Neural crest cell (in vitro differentiated cells): ENCODE measurements around the gene HIF3A. TPM values are rescaled to one million over a fixed set of nuclear protein-coding genes. Genes with fewer than 3 reads are reported as not detected.
A peak's percentile ranks its signal among the peaks of the same experiment; 100 is the strongest.

Source experiments
- DNase-seq: peaks from one replicate; pipeline ENCODE4 v3.0.0; 2021; ENCODE audit warnings: low read depth, mixed read lengths, low spot score
- H3K27ac Mint-ChIP-seq: one replicate; pipeline ENCODE4 v1.8.0; 2021; ENCODE audit warnings: mild to moderate bottlenecking, mixed read lengths; ENCODE audit not compliant: unreplicated experiment
- H3K27me3 Mint-ChIP-seq: 2 replicates; pipeline ENCODE4 v1.8.0; 2021; ENCODE audit warnings: low read depth, mild to moderate bottlenecking, mixed read lengths
- H3K36me3 Mint-ChIP-seq: 2 replicates; pipeline ENCODE4 v1.8.0; 2021; ENCODE audit warnings: low read depth, mild to moderate bottlenecking, mixed read lengths
- H3K4me1 Mint-ChIP-seq: 2 replicates; pipeline ENCODE4 v1.8.0; 2021; ENCODE audit warnings: mixed read lengths
- H3K4me3 Mint-ChIP-seq: one replicate; pipeline ENCODE4 v1.8.0; 2021; ENCODE audit warnings: mild to moderate bottlenecking, mixed read lengths
- H3K9me3 Mint-ChIP-seq: 2 replicates; pipeline ENCODE4 v1.8.0; 2021; ENCODE audit warnings: mixed read lengths
- CTCF ChIP-seq: fragments of 200-600 bp; sonication (generic); conservative IDR thresholded peaks from 2 replicates; pipeline ENCODE4 v1.5.0; 2021; ENCODE audit warnings: antibody characterized with exemption, mild to moderate bottlenecking
- total RNA-seq: library from RNA; stranded (reverse); gene quantifications from 2 replicates; pipeline ENCODE4 v1.2.1, GENCODE V29; 2021

The HIF3A gene
- total RNA-seq, 1 donor from 2014 or later, result 7.6 TPM

- Mint-ChIP-seq H3K9me3 (no peaks in the 10 kb centered on the region), H3K4me3 (no peak overlapping the region), H3K4me1 (peaks cover 13% of the 10 kb centered on the region), H3K27me3 (no peaks in the 10 kb centered on the region), H3K36me3 (peaks cover 3% of the 10 kb centered on the region), H3K27ac (no peak overlapping the region)
- TF ChIP-seq CTCF, result no peak
- DNase-seq, result no peak
Observed at GRCh38 chr19:46353730-46354528, 57.1 kb downstream of the HIF3A start.

- no peaks in the 10 kb centered on the region for H3K27me3 Mint-ChIP-seq
- peaks cover 3% of the 10 kb centered on the region for H3K36me3 Mint-ChIP-seq
- no peak for TF ChIP-seq CTCF
- no peak overlapping the region for H3K4me3 Mint-ChIP-seq
- DNase-seq, result no peak
- no peaks in the 10 kb centered on the region for H3K9me3 Mint-ChIP-seq
- peaks cover 4% of the 10 kb centered on the region for H3K4me1 Mint-ChIP-seq
- H3K27ac Mint-ChIP-seq, result peak overlapping the region; percentile 19
Observed at GRCh38 chr19:46355234-46356148, 58.6 kb downstream of the HIF3A start.

DNA sequence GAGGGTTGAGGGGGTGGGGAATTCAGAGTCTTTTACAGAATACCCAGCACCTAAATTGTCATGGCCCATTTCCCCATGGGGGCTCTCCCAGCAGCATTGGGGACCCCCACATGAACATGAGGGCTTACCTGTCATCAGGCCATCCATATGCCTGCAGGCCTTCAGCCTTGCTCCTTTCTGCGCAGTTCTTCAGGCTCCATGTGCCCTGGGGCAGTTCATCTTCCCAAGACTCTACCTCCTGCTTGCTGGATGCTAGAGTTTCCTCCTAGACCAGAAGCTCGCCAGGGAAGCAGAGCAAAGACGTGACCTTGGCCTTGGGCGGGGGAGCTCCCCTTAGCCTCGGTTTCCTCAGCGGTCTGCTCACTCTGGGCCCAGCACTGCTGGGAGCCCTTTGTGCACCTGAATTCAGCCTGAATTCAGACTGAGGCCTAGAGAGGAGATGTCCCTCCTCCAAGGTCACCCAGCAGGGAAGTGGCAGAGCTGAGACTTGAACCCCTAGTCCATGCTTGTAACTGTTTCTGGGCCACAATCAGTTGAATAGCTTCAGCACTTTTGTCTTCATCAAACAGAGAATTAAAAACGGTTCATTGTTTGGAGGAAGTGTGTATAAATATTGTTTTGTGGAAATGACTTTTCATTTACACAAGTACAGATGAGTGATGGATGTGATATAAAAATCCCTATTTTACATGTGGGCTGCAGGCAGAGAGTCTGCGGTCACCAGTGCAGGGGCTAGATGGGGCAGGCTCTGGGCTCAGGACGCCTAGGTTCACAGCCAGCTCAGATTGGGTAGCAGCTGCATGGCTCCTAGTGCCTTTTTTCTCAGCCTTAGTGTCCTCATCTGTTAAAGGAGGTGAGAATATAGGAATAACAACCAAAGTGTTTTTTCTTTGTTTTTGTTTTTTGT is 59.6 kb downstream of the HIF3A start:
- no peaks in the 10 kb centered on the region for H3K9me3 Mint-ChIP-seq
- no peak overlapping the region for H3K4me3 Mint-ChIP-seq
- peaks cover 3% of the 10 kb centered on the region for H3K36me3 Mint-ChIP-seq
- no peaks in the 10 kb centered on the region for H3K27me3 Mint-ChIP-seq
- TF ChIP-seq CTCF, result no peak
- DNase-seq, result no peak
- H3K4me1 Mint-ChIP-seq, result no peaks in the 10 kb centered on the region
- no peak overlapping the region for H3K27ac Mint-ChIP-seq

GRCh38 chr19:46357846-46358583 is 61.2 kb downstream of the HIF3A start:
- no peak for TF ChIP-seq CTCF
- Mint-ChIP-seq H3K36me3 (peaks cover 3% of the 10 kb centered on the region), H3K4me3 (no peak overlapping the region), H3K27ac (no peak overlapping the region), H3K27me3 (no peaks in the 10 kb centered on the region), H3K4me1 (no peaks in the 10 kb centered on the region), H3K9me3 (no peaks in the 10 kb centered on the region)
- no peak for DNase-seq
